ENCODE measurements around the gene GRIK4. TPM values are rescaled to one million over a fixed set of nuclear protein-coding genes. Genes with fewer than 3 reads are reported as not detected.

The GRIK4 gene
- polyA plus RNA-seq, 1 of the 3 experiments (the other 2 are of a cell fraction) = 0.03 TPM

GRCh38 chr11:120789391-120789790, 277.8 kb downstream of the GRIK4 start:
- no peak overlapping the region for H3K4me3 ChIP-seq (ENCODE audit: low read depth in 2 of 2, low read length in 1 of 2)
- no peaks in the 10 kb centered on the region for H3K9me3 ChIP-seq
- no peak overlapping the region for H3K27ac ChIP-seq (ENCODE audit: low read depth in 2 of 2, low read length in 1 of 2)
- DNase-seq = no peak
- WGBS (ENCODE audit: low lambda C conversion rate) = 41% methylated on average over 9 of the region's 9 CpGs
- peaks cover 0 to 15% of the 10 kb centered on the region in 2 experiments; a peak in 1 of 4 replicates for H3K4me1 ChIP-seq (ENCODE audit: control insufficient read depth in 1 of 2, insufficient read depth in 2 of 2, low read depth in 1 of 2, low read length in 1 of 2)
- no peaks in the 10 kb centered on the region for H3K27me3 ChIP-seq (ENCODE audit: insufficient read depth)
- ChIA-PET POLR2A (no interaction called here), CTCF (interaction anchor here (5.3 kb wide), 1 partner anchor 13 kb away, joined by 29 read pairs; no protein-coding TSS in a partner anchor)
- no peaks in the 10 kb centered on the region for H3K36me3 ChIP-seq (replicated peaks in 1 of 2; ENCODE audit: control insufficient read depth in 1 of 2, insufficient read depth in 2 of 2, low read length in 1 of 2)
- H3K4me2 ChIP-seq = no peak overlapping the region
- H4K20me1 ChIP-seq (ENCODE audit: insufficient read depth) = no peaks in the 10 kb centered on the region
- H2AFZ ChIP-seq (ENCODE audit: low read depth) = no peak overlapping the region
- H3K9ac ChIP-seq = no peak overlapping the region
- no peaks in the 10 kb centered on the region for H3F3A ChIP-seq (replicated peaks; ENCODE audit: insufficient read depth)
- no peaks in the 10 kb centered on the region for H3K9me2 ChIP-seq
- no peaks in the 10 kb centered on the region for H3K79me2 ChIP-seq (ENCODE audit: insufficient read depth)
- TF ChIP-seq JUND (IDR thresholded peaks at IDR 0.05) (no peak), NRF1 (IDR thresholded peaks at IDR 0.05; ENCODE audit: low read depth, low read length) (no peak), RFX5 (IDR thresholded peaks at IDR 0.05; ENCODE audit: low read length) (no peak), MAX (IDR thresholded peaks at IDR 0.05; ENCODE audit: low read depth) (no peak), EZH2phosphoT487 (IDR thresholded peaks at IDR 0.05; ENCODE audit: borderline replicate concordance, low read depth) (no peak), CHD2 (IDR thresholded peaks at IDR 0.05; ENCODE audit: low read length, partially characterized antibody) (no peak), TEAD4 (IDR thresholded peaks at IDR 0.05; ENCODE audit: borderline replicate concordance, insufficient read depth) (no peak), CTCF (IDR thresholded peaks at IDR 0.05) (no peak), SIN3A (IDR thresholded peaks at IDR 0.05; ENCODE audit: borderline replicate concordance, low read depth, low read length) (no peak), TAF1 (IDR thresholded peaks at IDR 0.05; ENCODE audit: borderline replicate concordance, low read depth, low read length) (no peak), SMC3 (IDR thresholded peaks at IDR 0.05; ENCODE audit: low read depth, low read length) (no peak), IRF3 (IDR thresholded peaks at IDR 0.05; ENCODE audit: low read depth, low read length) (no peak), EP300 (IDR thresholded peaks at IDR 0.05; ENCODE audit: borderline replicate concordance in 1 of 2, low read depth in 1 of 2, low read length in 1 of 2) (no peak), RAD21 (IDR thresholded peaks at IDR 0.05; ENCODE audit: low read length) (no peak), ELF1 (IDR thresholded peaks at IDR 0.05) (no peak), NFIC (IDR thresholded peaks at IDR 0.05; ENCODE audit: borderline replicate concordance) (no peak)

GRCh38 chr11:120792306-120792705, 280.8 kb downstream of the GRIK4 start:
- Histone ChIP-seq H3K9me3 (no peaks in the 10 kb centered on the region), H2AFZ (ENCODE audit: low read depth) (no peak overlapping the region), H3K4me2 (no peak overlapping the region), H3F3A (replicated peaks; ENCODE audit: insufficient read depth) (no peaks in the 10 kb centered on the region), H4K20me1 (ENCODE audit: insufficient read depth) (no peaks in the 10 kb centered on the region), H3K4me1 (ENCODE audit: control insufficient read depth in 1 of 2, insufficient read depth in 2 of 2, low read depth in 1 of 2, low read length in 1 of 2) (peaks cover 0 to 4% of the 10 kb centered on the region in 2 experiments; a peak in 1 of 4 replicates), H3K27ac (ENCODE audit: low read depth in 2 of 2, low read length in 1 of 2) (no peak overlapping the region), H3K9ac (no peak overlapping the region), H3K9me2 (no peaks in the 10 kb centered on the region), H3K36me3 (replicated peaks in 1 of 2; ENCODE audit: control insufficient read depth in 1 of 2, insufficient read depth in 2 of 2, low read length in 1 of 2) (no peaks in the 10 kb centered on the region), H3K4me3 (ENCODE audit: low read depth in 2 of 2, low read length in 1 of 2) (no peak overlapping the region), H3K27me3 (ENCODE audit: insufficient read depth) (no peaks in the 10 kb centered on the region), H3K79me2 (ENCODE audit: insufficient read depth) (no peaks in the 10 kb centered on the region)
- ChIA-PET POLR2A (no interaction called here), CTCF (interaction anchor here (0.6 to 5.3 kb wide), 2 partner anchors 10 to 267 kb away, joined by 3 to 29 read pairs; no protein-coding TSS in a partner anchor)
- WGBS (ENCODE audit: low lambda C conversion rate) = 53% methylated on average over 7 of the region's 7 CpGs
- DNase-seq = no peak
- TF ChIP-seq TEAD4 (IDR thresholded peaks at IDR 0.05; ENCODE audit: borderline replicate concordance, insufficient read depth) = no peak
- no peak for TF ChIP-seq CTCF (IDR thresholded peaks at IDR 0.05)
- TF ChIP-seq TAF1 (IDR thresholded peaks at IDR 0.05; ENCODE audit: borderline replicate concordance, low read depth, low read length) = no peak
- TF ChIP-seq JUND (IDR thresholded peaks at IDR 0.05) = no peak
- TF ChIP-seq MAX (IDR thresholded peaks at IDR 0.05; ENCODE audit: low read depth) = no peak
- TF ChIP-seq MEF2A (IDR thresholded peaks at IDR 0.05; ENCODE audit: borderline replicate concordance, low read depth) = no peak
- TF ChIP-seq FOXM1 (IDR thresholded peaks at IDR 0.05; ENCODE audit: low read depth) = no peak
- no peak for TF ChIP-seq ZBTB33 (IDR thresholded peaks at IDR 0.05; ENCODE audit: borderline replicate concordance, low read depth)
- no peak for TF ChIP-seq MXI1 (IDR thresholded peaks at IDR 0.05; ENCODE audit: low read depth, low read length)

Measured in SK-N-SH (cell line).